ENCODE data around the gene HTRA2.

DNA sequence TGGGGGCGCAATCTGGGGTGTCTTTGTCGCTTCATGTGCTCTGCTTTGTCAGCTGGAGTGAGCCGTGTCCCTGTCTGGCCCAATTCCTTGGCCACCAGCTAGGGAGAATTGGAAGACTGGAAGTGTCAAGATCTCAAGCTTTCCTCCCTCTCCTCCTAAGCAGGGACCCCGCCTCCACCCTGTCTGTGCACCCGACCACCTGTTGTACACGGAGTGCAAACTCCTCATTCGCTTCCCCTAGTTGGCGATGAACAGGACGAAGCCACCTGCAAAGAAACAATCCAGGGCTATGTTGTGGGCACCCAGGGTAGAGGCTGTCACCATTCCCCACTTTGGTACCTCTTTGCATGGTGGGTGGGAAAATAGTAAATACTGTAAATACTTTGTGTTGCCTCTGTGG, 2.0 kb upstream of the HTRA2 start:
- TF ChIP-seq POLR2AphosphoS5 (IDR thresholded peaks at IDR 0.05; ENCODE audit: low read depth, low read length) = no peak
- no peak for TF ChIP-seq POLR2A (IDR thresholded peaks at IDR 0.05; ENCODE audit: low read depth, low read length)
